Stimulated activated CD4-positive, alpha-beta T cell treated with anti-CD3 and anti-CD28 coated beads, Interleukin-4, amount 100 ng/mL, for 4 hours (primary cell): ENCODE results near the gene PDXDC1.
"Not testable (repeated sequence)": the region's sequence is repeated elsewhere in the genome, so short reads cannot be mapped to it uniquely, and the experiment has no call there.

ENCODE experiments used
- DNase-seq, 2 experiments: peaks; one replicate each; pipeline ENCODE4 v3.0.0-alpha.2; 2020

Gene PDXDC1

DNA sequence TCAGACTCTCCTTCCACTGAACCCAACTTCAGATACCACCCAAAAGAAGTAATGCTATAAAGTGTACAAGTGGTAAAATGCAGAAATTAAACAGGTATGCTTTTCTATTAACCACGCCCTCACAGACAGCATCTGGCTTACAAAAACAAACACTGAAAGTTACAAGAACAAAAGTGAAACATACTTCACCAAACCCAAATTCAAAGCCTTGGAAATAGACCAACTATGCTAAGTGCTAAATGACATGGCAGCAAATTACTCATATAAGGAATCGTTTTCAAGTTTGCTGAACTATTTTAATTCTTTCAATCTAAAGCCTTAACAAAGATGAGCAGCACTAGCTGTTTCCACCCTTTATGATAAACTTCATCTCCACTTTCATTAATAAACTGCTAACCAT, 101.3 kb downstream of the PDXDC1 start:
- not testable (repeated sequence) for DNase-seq

DNA sequence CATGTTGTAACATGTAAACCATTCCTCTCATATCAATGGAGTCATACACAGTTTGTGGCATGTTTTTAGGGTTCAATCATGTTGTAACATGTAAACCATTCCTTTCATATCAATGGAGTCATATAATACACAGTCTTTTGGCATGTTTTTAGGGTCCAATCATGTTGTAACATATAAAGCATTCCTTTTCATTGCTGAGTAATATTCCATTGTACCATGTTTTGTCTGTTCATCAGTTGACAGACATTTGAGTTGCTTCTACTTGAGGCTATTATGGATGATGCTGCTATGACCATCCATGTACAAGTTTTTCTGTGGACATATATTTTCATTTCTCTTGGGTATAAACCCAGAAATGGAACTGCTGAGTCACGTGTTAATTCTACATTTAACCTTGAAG, 106.1 kb downstream of the PDXDC1 start:
- not testable (repeated sequence) for DNase-seq

GRCh38 chr16:15082788-15083187, 108.0 kb downstream of the PDXDC1 start:
- not testable (repeated sequence) for DNase-seq

GRCh38 chr16:15090663-15091269, 115.9 kb downstream of the PDXDC1 start:
- DNase-seq: not testable (repeated sequence)

- DNase-seq: not testable (repeated sequence)
These were observed 118.7 kb downstream of the PDXDC1 start for GRCh38 chr16:15093571-15093954.

DNA sequence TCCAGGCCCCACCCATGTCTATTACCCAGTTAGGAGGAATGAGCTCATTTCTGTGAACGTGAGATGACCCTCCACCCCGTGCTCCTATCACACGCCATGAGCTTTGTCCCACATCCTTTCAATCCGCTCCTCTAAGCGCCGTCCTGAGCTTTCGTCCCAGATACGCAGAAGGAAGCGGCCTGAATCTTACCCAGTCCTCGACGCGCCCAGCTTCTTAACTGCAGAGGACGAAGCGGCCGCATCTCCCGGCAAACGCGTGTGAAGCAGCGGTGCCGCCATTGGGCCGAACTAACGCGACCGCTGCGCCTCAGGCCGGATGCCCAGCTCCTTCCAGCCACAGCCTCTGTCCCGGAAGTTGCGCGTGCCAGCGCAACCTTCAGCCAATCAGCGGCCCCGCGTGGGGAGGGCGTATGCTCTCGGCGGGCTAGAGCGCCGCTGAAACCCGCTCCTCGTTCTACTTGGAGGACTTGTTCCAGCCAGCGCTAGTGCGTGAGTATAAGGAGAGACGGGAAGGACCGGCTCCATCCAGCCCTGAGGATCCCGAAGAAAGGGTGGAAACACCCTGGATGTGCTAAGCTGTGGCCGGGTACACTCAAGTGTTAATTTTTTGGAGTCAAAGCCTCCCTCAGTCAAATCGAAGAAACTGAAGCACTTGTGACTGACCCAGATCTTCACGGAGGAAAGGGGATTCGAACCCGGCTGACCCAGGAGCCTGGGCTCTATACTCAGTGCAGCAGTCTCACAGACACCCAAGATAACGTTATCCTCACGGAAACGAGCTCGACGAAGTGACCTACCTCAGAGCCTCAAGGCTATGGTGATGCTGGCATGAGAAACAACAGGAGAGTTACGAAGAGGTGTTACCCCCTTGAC, 119.4 kb downstream of the PDXDC1 start, which contains the start of gene RRN3:
Gene RRN3 (minus strand): TSS at position 318 of the 873 bp plus-strand sequence. CDS start 39 bp downstream, at position 279.
- peak; percentile 82 to 84 for DNase-seq

- not testable (repeated sequence) for DNase-seq
These were observed 121.8 kb downstream of the PDXDC1 start for GRCh38 chr16:15096583-15096972.

- not testable (repeated sequence) for DNase-seq
These were observed 124.6 kb downstream of the PDXDC1 start for GRCh38 chr16:15099366-15099909.

DNA sequence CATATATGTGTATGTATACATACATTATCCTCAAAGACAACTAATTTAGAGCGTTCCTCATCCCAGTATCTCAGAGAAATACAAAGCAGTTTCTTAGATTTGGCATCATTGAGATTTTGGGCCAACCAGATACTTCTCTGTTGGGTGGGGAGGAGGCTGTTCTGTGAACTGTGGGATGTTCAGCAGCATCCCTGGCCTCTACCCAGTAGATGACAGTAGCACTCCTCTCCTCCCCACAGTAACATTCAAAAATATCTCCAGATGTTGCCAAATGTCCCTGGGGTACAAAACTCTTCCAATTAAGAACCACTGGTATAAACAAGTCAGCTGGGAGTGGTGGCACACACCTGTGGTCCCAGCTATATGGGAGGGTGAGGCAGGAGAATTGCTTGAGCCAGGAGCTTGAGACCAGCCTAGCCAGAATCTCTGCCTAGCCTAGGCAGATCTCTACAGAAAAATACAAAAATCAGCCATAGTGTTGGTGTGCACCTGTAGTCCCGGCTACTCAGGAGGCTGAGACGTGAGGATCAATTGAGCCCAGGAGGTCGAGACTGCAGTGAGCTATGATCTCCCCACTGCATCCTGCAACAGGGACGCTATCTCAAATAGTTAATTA, 125.7 kb downstream of the PDXDC1 start:
- DNase-seq: not testable (repeated sequence)

GRCh38 chr16:15127641-15128425, 153.0 kb downstream of the PDXDC1 start:
- DNase-seq: not testable (repeated sequence)

DNA sequence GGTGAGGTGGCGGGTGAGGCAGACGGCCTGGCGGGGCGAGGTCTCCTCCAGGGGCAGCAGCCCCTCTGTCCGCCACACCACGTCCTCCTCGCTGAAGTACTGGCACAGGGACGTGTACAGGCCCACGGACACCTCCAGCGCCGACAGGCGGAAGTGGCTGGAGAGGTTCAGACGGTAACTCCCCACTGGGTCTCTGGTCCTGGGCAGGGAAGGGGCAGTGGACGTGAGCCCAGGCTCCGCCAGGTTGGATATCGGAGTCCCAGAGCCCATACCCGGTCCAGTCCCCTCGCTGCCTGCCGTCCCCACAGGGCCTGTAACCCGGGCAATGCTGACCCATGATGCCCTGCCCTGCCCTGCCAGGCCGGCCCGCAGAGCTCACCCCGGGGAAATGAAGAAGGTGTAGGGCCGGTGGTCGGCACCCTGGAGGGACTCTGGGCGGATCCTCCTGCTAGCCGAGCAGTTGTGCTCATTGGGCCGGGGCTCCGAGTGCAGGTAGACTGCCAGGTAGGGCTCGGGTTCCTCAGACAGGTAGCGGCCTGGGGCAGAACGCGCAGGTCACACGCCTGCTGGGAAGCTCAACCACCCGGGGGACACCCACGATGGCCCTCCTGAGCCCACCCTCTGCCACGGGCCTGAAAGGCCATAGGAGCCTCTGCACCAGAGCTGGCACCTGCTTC, 155.6 kb downstream of the PDXDC1 start:
- DNase-seq: not testable (repeated sequence)

GRCh38 chr16:15130943-15131700, 156.3 kb downstream of the PDXDC1 start:
- DNase-seq: not testable (repeated sequence)

DNA sequence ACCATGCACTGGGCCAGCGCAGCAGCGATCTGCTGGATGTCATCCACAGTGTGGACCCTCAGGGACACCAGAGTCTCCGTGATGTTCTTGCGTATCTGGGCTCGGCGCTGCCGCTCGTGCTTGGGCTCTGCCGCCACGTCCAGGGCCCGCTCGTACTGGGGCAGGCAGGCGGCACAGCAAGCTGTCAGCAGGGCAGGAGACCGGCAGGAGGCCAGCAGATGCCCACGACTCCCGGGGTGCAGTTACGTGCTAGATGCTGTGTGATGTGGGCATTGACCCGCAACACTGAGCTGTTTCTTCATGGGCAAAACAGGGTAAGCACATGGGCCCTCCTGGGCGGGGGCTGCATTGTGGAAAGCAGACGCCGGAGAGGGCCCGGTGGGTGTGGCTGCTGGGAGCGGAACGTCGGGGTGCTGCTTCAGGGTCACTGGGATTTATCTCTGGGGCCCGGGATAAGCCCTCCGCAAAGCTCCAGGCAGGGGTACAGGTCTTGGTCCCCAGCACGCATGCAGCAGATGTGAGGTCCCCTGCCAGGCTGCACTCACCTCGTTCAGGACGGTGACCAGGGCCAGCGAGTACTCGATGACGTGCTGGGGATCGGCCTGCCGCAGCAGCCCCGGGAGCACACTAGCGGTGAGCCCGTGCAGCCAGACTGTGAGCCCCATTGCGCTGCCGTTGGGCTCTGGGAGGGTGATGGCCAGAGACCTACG, 158.0 kb downstream of the PDXDC1 start:
- DNase-seq: not testable (repeated sequence)

DNA sequence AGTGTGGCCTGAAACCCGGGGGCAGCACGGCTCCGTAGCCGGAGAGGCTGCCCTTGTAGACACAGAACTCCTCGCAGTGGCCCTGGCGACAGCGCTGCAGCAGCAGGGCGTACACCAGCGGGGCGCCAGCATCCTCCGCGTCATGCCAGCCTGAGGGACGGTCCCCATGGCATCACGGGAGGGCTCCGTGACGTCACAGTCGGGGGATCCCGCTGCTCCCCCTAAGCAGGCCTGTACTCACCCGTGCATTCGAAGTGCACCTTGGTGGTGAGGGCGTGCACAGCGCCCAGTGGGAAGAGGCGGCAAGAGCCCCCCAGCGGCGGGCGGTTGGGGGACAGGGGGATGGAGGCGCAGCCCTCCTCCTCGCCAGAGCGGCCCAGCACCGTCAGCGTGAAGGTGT, 158.7 kb downstream of the PDXDC1 start:
- DNase-seq: not testable (repeated sequence)

DNA sequence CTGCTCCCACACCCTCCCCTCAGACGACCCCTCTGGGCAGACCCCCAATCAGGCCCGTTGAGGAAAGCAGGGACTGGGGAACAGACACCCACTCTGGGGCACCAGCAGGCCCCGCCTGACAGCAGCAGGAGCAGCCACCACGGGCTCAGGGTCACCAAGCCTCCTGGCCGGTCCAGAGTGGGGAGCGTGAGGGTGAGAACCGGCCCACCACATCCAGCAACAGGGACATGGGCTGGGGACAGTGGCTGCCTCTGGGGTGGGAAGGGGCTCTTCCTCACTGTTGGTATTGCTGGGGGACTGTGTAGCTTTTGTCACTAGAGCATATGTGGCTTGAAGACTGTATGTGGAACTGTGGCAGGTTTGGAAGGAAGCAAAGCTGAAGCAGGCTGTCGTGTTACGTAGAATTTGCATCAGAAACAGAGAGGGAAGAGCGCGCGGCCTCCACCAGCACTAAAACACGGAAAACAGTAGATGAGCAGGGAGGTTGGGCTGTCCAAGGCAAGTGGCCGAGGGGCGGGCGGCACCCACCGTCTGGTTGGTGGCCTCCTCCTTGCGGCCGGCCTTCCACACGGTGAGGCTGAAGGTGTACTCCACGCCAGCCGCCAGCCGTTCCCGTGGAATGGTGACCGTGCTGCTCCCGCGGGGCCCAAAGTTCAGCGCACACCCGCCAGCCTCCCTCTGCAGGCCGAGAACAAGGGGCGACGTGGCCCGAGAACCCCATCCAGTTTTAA, 160.1 kb downstream of the PDXDC1 start:
- not testable (repeated sequence) for DNase-seq

- not testable (repeated sequence) for DNase-seq
These were observed 160.9 kb downstream of the PDXDC1 start for GRCh38 chr16:15135483-15136360.

GRCh38 chr16:15137514-15137913, 162.7 kb downstream of the PDXDC1 start:
- not testable (repeated sequence) for DNase-seq
